NCI-H1694 (cell line): ENCODE data around the gene PTPRO.

ENCODE experiments used
- DNase-seq: peaks from one replicate; lab custom pipeline; 2025; lab: John Stamatoyannopoulos, UW

PTPRO gene

GRCh38 chr12:15322164-15323061 is at the start of gene PTPRO:
TSS of gene PTPRO (plus strand) at chr12:15322508.
- no peak for DNase-seq

GRCh38 chr12:15273896-15274295 is 48.4 kb upstream of the PTPRO start:
- DNase-seq: no peak

- no peak for DNase-seq
Measured at GRCh38 chr12:15274561-15274967, 47.7 kb upstream of the PTPRO start.

GRCh38 chr12:15276088-15276698 is 46.1 kb upstream of the PTPRO start:
- DNase-seq: peak; percentile 44

- DNase-seq: no peak
Measured at GRCh38 chr12:15278816-15279658, 43.3 kb upstream of the PTPRO start.

- DNase-seq: no peak
Measured at GRCh38 chr12:15280930-15281329, 41.4 kb upstream of the PTPRO start.

- DNase-seq: no peak
Measured at GRCh38 chr12:15289192-15289591, 33.1 kb upstream of the PTPRO start.

- DNase-seq: no peak
Measured at GRCh38 chr12:15293731-15294130, 28.6 kb upstream of the PTPRO start.

GRCh38 chr12:15299947-15300346 is 22.4 kb upstream of the PTPRO start:
- no peak for DNase-seq

GRCh38 chr12:15304296-15304695 is 18.0 kb upstream of the PTPRO start:
- no peak for DNase-seq

GRCh38 chr12:15306605-15307004 is 15.7 kb upstream of the PTPRO start:
- DNase-seq: no peak

GRCh38 chr12:15307079-15307478 is 15.2 kb upstream of the PTPRO start:
- no peak for DNase-seq

- no peak for DNase-seq
Measured at GRCh38 chr12:15318841-15319240, 3.5 kb upstream of the PTPRO start.

- DNase-seq: no peak
Measured at GRCh38 chr12:15320881-15321280, 1.4 kb upstream of the PTPRO start.

- no peak for DNase-seq
Measured at GRCh38 chr12:15323480-15323879, 1.2 kb downstream of the PTPRO start.

- DNase-seq: no peak
Measured at GRCh38 chr12:15329891-15330290, 7.6 kb downstream of the PTPRO start.

- no peak for DNase-seq
Measured at GRCh38 chr12:15334225-15334624, 11.9 kb downstream of the PTPRO start.

GRCh38 chr12:15335959-15336358 is 13.7 kb downstream of the PTPRO start:
- DNase-seq: no peak

- no peak for DNase-seq
Measured at GRCh38 chr12:15336768-15337553, 14.7 kb downstream of the PTPRO start.

- DNase-seq: no peak
Measured at GRCh38 chr12:15341371-15341770, 19.1 kb downstream of the PTPRO start.

- DNase-seq: no peak
Measured at GRCh38 chr12:15344561-15344960, 22.3 kb downstream of the PTPRO start.

- no peak for DNase-seq
Measured at GRCh38 chr12:15346488-15346887, 24.2 kb downstream of the PTPRO start.
